Middle frontal gyrus (tissue), 1 donor: ENCODE results near the gene PSMB2.

Experiments used
- DNase-seq: peaks from one replicate; pipeline ENCODE4 v3.0.0-alpha.2; 2015; ENCODE audit warnings: low spot score; ENCODE audit errors: extremely low spot score

The PSMB2 gene

DNA sequence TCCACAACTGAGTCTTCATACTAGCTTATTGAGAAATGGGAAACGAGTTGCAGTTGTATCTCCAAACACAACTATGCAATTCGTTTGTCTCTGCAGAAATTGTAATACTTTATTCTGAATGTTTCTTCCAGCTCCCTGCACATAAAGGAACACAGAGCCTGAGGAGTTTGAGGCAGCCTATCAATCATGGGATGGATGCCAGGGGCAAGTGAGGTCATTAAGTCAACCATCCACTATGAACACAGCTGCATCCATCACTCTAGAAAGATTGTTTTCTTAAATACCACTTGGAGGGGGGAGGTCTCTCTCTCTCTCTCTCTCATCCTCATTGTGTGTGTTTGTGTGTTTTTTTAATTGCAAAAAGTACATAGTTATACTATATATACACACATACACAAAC lies 2.9 kb upstream of the PSMB2 start:
- DNase-seq, result no peak

DNA sequence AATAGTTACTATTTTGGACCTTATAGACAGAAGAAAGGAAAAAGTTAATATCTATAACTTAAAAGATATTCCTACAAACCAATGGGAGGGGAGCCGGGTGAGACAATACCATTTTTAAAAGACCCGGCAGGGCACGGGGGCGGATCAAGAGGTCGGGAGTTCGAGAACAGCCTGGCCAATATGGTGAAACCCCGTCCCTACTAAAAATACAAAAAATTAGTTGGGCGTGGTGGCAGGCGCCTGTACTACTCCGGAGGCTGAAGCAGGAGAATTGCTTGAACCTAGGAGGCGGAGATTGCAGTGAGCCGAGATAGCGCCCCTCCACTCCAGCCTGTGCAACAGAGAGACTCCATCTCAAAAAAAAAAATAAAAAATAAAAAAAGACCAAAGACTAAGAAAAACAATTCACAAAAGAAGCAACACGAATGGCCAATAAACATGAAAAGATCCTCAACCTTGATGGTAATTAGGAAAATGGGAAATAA lies 1.2 kb upstream of the PSMB2 start:
- no peak for DNase-seq

DNA sequence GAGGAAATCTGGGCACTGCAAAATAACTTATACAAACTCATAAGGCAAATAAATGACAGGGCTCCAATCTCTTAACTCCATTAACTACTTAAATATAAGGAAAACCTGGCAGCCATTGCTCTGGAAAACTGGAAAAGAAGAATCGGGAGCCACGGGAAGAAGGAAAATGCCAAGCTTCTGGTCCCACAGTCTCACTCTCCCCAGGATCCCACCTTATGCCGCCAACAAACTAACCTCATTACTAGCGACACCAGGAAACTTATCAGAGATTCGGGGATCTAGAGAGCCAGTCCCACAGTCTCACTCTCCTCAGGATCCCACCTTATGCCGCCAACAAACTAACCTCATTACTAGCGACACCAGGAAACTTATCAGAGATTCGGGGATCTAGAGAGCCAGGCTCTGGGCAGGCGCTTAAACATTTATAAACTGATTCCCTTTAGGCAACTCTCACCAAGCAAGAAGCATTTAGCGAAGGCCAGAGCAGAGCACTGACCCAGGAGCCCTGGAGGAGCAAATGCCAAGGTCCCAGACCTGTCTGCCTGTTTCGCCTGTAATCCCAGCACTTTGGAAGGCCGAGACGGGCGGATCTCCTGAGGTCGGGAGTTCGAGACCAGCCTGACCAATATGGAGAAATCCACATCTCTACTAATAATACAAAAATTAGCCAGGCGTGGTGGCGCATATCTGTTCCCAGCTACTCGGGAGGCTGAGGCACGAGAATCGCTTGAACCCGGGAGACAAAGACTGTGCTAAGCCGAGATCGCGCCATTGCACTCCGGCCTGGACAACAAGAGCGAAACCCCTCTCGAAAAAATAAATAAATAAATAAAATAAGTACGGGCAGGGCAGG lies 720 bp downstream of the PSMB2 start:
- DNase-seq, result no peak

DNA sequence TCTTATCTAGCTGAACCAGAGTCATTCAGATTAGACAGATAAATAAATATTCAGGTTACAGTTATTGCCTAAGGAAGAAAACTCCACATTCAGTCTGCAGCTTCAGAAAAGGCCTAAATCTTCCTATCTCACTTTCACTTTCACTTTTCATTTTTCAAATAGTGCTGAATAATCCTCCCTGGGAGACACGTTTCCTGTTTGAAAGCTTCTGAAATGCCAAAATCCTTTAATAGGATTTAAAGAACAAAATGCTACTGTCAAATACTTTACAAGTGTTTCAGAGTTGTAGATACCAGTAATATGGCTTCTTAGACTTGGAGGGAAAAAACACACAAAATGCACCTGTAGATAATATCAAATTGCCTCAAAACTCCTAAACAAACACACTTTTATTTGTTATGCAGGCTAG lies 3.9 kb downstream of the PSMB2 start:
- no peak for DNase-seq

DNA sequence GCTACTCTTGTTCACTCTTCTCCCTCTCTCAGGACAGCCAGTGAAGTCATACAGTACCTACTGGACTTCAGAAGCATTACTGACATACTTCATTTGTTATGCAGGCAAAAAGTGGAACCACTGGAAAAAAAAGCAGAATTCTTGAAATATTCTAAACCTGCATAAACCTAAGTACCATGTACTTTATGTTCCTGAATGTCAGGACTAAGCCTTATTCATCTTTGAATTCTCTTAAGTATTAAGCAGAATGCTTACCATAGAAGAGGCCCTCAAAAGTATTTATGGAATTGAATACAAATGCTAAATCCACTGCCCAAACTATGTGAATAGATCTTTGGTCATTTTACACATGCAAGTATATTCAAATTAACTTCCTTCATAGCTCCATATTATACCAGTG lies 7.8 kb downstream of the PSMB2 start:
- DNase-seq, result no peak

DNA sequence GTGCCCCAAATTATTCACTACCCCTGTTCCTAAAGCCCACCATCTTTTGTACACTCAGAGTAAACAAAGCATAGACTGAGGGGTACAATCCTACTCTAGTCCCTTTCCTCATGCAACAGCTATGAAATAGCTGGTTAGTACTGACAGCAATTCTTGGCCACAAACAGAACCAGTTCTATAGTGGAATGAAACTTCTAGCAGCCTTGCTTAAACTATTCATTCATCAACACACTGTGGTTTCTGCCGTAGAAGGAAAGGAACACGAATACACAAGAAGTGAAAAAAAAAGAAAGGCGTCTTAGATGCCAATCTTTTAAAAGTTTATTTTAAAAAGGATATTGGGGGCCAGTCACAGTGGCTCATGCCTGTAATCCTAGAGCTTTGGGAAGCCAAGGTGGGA lies 9.9 kb downstream of the PSMB2 start:
- DNase-seq, result no peak

DNA sequence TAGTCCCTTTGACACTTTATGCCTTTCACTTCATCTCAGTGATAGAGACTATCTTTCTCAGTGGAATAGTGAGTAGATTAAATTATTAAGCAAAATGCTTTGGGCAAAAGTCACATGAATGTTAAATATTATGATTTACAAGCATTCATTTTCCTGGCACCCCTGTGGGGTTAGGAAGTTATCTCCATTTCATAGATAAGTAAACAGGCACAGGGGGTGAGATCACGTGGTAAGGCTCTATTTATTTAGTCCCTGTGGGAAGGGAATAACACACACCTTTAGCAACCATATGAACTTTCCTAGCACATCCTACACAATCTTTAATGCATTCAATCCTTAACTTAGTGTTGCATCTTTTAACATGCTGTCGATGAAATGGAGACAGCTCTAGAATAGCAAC lies 12.3 kb downstream of the PSMB2 start:
- no peak for DNase-seq

DNA sequence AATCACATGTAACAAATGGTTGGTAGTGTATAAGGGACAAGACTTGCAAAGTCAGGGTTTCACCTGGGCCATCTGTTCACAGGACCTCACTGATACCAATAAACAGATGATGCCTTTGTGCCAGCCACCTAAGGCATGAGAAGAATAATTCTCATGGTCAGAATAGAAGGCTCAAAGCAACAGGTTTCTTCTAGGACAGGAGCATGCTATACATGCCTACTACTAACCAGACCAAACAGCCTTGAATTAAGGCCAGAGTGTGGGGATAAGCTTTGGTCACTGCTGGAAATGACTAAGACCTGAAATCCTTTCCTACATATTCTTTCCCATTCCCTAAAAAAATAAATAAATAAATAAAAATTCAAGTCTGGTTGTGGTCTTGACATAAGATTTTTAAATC lies 17.5 kb downstream of the PSMB2 start:
- no peak for DNase-seq

DNA sequence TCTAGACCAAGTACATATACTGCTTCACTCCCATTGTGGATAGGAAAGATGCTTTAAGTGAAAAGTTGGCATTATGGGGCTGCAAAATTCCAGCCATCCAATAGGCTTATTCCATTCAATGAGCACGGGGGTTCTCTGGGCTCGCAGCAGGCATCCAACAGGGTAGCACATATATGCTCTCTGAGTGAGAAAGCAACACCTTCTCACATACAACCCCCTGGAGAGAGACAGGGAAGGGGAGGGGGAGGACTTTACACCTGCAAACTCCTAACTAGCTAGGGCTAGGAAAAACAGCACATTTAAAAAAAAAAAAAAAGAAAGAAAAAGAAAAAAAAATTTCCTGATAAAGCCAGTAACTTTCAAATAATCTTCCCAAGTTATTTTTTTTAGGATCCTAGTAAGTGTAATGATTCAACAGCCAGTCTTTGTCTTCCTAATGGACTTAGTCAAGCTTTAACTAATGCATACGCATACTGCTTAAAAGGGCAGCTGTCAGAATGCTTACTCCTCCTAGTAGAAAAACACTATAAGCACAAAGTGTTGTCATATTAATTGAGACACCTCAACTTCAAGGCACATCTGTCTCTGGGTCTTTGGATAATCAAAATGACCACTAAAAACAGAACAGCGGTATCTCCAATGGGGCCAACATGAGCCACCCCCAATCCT lies 18.7 kb downstream of the PSMB2 start:
- DNase-seq, result no peak

DNA sequence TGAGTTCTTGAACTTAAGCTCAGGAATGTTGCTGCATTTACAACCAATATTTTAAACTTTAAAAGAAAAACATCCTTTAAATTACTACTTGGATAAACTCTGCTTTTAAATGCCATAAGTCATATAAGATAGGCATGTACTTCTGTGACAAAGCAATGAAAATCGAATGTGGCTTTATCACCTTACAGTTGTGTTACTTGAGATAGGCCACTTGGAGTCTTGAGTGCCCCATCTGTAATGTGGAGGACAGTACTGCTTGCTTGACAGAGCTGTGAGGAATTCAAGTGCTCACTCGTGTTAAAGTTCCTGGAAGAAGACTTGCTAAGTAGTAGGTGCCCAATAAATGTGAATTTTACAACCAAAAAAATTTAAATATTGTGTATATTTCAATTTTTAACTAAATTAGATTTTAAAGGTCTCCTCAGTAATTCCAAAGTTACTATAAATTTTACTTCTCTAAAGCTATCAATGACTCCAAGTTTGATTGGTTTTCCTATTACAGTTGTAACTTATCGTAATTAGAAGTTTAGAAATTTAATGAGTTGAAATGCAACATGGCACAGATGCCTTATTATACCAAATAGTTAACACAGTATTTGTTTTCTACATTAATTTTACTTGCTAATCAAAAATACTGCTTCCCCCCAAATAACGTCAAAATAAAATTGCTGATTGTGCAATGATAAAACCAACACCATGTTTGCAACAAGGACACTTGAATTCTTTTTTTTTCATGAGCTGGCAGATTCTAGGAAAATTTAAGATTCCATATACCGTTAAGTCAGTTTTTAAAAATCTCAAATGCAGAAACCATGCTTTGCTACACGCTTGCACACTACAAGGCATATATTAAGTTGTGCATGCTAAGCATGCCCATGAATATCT lies 21.8 kb downstream of the PSMB2 start:
- no peak for DNase-seq

DNA sequence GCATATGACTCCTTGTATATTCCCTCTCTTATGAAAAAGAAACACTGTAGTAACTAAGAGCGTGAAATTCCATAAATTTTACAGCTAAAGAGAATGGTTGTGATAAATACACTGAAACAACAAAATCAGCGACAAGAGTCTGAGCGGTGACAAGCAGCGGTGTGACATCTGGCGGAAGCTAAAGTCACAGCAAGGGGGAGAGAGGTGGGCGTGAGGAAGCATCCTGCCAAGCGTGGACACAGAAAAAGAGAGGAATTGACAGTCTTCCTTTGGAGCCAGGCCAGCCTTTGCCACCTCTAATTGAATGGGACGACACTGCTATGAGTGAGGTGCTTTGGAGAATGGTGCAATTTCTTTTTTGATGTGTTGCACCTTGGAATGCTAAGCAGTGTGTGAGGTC lies 25.9 kb downstream of the PSMB2 start:
- DNase-seq, result no peak

DNA sequence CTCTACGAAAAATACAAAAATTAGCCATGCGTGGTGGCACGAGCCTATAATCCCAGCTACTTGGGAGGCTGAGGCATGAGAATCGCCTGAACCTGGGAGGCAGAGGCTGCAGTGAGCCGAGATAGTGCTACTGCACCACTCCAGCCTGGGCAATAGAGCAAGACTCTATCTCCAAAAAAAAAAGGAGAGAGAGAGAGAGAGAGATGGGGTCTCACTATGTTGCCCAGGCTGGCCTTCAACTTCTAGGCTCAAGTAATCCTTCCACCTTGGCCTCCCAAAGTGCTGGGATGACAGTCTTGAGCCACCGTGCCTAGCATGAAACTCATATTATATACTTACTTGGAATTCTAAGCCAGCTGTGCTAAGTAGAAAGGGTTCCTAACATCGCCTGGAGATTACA lies 29.7 kb downstream of the PSMB2 start:
- DNase-seq, result no peak

DNA sequence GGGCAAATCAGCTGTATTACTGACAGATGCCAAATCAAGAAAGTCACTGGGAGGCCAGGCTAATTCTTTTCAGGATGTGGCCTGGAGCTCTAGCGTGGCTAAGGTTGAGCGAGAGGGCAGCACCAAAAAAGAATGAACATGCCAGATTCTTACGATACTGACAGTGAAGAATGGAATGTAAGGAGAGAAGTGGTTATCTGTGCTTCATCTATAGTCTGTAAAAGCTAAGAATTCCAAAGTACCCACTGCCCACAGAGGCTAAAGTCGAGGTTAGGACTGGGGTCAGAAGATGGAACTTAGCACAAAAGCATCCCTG lies 35.5 kb downstream of the PSMB2 start:
- DNase-seq, result no peak

DNA sequence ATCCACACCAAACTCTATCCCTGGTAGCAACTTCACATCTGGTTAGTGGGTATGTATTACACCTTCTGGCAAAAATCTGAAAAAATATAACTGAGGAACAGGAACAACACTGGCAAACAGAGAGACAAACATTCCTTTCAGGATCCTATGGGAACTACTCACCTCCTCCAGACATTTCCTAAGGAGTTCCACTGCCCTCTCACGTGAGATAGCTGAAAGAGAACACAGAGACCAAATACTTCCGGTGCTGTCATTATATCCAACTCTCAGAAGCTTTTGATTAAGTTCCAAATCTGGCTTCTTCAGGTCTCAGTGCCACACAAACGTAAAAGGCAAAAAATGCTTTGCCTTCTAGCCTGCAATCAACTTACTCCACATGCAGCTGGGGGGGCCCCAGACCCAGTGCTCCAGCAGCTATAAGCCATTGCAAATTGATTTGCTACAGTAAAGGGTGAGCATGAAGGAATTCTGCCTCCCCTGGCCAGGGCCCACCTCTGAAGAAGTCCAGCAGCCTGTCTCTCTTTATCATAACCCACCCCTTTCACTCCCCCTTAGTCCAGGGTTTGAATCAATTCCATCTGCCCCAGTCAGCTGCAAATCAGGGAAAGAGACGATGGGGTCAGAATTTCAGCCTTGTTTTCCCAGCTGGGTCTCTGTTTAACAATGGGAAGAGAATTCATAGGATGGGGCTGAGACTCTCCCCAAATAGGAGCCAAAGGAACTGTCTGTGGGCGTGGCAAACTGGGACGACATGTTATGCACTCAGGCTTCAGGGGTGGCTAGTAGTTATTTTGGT lies 36.1 kb downstream of the PSMB2 start:
- DNase-seq, result no peak

DNA sequence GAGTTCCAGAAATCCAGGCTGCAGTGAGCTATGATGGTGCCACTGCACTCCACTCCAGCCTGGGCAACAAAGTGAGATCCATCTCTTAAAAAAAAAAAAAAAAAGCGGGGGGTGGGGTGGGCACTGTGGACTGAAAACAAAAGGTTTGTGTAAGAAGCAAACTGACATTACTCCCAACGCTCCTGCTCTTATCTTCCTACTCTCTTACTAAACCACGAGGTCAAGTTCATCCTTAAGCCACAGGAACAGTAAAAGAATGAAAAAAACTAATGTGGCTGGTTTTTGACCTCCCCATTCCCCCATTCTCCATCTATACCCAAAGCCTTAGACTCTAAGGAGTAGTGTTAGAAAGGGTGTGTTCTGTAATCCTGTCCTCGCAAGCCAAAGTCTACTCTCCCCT lies 37.4 kb downstream of the PSMB2 start:
- no peak for DNase-seq

DNA sequence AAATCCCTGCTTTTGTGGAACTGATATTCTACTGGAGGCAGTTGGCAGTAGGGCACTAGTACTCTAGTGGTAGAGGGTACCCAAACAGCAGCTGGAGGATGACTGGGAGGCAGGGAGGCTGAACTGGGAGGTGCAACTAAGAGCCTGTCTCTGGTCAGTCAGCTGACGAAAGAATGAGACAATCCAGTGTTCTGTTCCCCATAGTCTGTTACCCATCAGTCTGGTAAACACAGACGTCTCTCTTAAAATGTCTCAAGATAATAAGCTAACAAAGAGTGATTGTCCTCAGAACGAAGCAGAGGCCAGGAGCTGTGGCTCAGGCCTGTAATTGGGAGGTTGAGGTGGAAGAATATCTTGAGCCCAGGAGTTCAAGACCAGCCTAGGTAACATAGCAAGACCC lies 37.9 kb downstream of the PSMB2 start:
- DNase-seq, result no peak

DNA sequence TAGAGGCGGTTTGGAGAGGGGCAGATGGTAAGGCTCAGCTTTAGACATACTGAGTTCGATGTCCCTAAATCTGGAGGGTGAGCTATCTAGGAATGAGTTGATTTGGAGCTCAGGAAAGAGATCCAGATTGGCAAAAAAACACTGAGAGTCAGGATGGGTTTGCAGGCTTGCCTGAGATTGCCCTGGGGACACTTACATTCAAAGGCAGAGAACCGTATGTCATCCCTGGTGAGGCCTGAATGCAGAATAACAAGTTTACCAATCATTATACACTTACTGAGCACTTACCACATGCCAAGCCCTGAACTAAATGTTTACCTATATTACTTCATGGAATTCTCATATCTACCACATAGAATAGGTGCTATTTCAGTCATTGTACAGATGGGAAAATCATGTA lies 40.7 kb downstream of the PSMB2 start:
- DNase-seq, result no peak

DNA sequence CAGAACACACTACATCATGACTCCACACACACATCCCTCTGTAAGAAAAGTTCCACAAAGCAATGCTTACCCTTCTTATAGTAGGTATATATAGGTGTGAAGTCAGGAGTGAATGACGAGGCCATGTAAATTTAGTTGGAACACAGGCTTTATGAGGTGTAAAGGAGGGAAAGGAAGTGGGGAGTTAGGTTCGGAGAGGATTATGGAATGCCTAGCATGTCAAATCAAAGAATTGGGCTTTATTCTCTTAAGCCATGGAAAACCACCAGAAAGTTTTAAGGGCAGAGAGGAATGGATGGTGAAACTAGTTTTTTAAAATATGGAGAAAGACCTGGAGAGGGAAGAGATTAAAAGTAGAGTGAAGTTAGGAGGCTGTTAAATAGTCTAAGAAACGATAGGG lies 41.9 kb downstream of the PSMB2 start:
- DNase-seq, result no peak

DNA sequence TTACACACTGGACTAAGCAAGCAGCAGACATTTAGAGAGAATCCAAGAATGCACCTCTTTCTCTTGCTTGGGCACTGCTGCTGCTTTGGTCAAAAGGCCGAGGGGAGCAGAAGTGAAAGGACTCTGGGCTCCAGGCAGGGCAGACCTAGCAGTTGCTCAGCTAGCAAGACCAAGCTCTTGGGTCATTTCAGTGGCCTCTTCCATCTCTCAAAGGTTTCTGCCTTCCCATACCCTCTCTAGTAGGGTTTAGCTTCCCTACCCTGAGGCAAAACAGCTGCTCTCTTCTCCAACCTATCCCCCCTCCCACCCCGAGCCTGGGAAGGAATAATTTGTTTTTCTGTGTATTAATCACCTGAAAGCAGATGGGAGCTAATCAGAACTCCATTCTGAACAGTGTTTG lies 42.4 kb downstream of the PSMB2 start:
- DNase-seq, result no peak

DNA sequence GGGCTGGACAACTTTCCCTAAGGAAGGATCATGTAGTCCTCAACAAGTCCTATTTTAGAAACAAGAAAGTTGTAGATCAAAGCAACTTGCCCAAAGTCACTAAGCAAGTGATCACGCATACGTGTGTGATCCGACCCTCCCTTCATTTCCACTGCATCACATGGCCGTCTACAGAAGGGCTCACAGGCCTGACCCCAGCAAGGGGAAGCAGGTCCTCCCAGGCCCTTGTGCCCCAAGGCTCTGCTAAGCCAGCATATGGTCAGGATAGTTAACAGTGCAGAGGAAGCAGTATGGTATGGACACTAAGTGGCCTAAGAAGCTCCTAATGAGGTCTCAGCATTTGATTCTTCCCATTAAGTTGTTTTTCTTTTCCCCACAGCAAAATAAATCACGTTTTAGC lies 43.5 kb downstream of the PSMB2 start:
- DNase-seq, result no peak

DNA sequence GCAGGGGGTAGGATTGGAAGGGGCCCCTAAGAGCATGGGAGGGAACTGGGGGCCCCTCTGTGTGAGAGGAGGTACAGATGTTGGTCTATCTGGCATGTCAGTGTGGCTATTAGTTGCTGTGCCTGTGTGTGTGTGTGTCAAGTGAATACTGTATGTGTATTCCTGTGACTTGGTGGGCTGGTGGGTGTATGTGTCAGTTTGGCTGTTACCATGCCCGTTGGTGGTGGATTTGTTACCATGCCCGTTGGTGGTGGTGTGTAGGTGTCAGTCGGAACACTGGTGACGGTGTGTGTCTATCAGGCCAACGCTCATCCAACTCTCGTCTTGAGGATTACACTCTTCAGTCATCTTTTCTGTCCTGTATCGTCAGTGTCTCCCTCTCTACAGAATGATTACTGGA lies 45.6 kb downstream of the PSMB2 start:
- no peak for DNase-seq
